Progenitor cell of endocrine pancreas (in vitro differentiated cells): Measurements from ENCODE around the gene SLC48A1. TPM values are rescaled to one million over a fixed set of nuclear protein-coding genes. Genes with fewer than 3 reads are reported as not detected.

Source experiments
- DNase-seq: peaks from one replicate; pipeline ENCODE4 v3.0.0; 2021; ENCODE audit warnings: low spot score; ENCODE audit not compliant: unreplicated experiment
- H3K27ac Mint-ChIP-seq: 2 replicates; pipeline ENCODE4 v1.8.0; 2021; ENCODE audit warnings: mild to moderate bottlenecking, moderate library complexity, mixed read lengths
- H3K27me3 Mint-ChIP-seq: 2 replicates; pipeline ENCODE4 v1.8.0; 2021; ENCODE audit warnings: mixed read lengths
- H3K36me3 Mint-ChIP-seq: 2 replicates; pipeline ENCODE4 v1.8.0; 2022; ENCODE audit warnings: mixed read lengths; ENCODE audit not compliant: insufficient read depth
- H3K4me1 Mint-ChIP-seq: 2 replicates; pipeline ENCODE4 v1.8.0; 2021; ENCODE audit warnings: low read depth, mixed read lengths
- H3K4me3 Mint-ChIP-seq: 2 replicates; pipeline ENCODE4 v1.8.0; 2021; ENCODE audit warnings: low read depth, mild to moderate bottlenecking, moderate library complexity, mixed read lengths
- H3K9me3 Mint-ChIP-seq: 2 replicates; pipeline ENCODE4 v1.8.0; 2021; ENCODE audit warnings: low read depth, mixed read lengths
- CTCF ChIP-seq: fragments of 200-600 bp; sonication (generic); IDR thresholded peaks from one replicate; pipeline ENCODE4 v1.5.0; 2021; ENCODE audit warnings: antibody characterized with exemption, mild to moderate bottlenecking; ENCODE audit not compliant: unreplicated experiment
- total RNA-seq: library from RNA; stranded (reverse); gene quantifications from 2 replicates; pipeline ENCODE4 v1.2.1, GENCODE V29; 2021

SLC48A1 gene
- total RNA-seq, 1 donor from 2014 or later = 15.1 TPM

- no peaks in the 10 kb centered on the region for H3K9me3 Mint-ChIP-seq
- no peaks in the 10 kb centered on the region for H3K36me3 Mint-ChIP-seq
- TF ChIP-seq CTCF = no peak
- peaks cover 28% of the 10 kb centered on the region for H3K27me3 Mint-ChIP-seq
- no peak overlapping the region for H3K4me3 Mint-ChIP-seq
- DNase-seq = no peak
- H3K4me1 Mint-ChIP-seq = peaks cover 10% of the 10 kb centered on the region
- no peak overlapping the region for H3K27ac Mint-ChIP-seq
Measured at GRCh38 chr12:47744778-47745436, 28.1 kb upstream of the SLC48A1 start.

GRCh38 chr12:47745485-47746041 lies 27.5 kb upstream of the SLC48A1 start:
- peaks cover 10% of the 10 kb centered on the region for H3K4me1 Mint-ChIP-seq

GRCh38 chr12:47746073-47746472 lies 27.0 kb upstream of the SLC48A1 start:
- Mint-ChIP-seq H3K27ac (no peak overlapping the region), H3K4me3 (no peak overlapping the region), H3K36me3 (no peaks in the 10 kb centered on the region), H3K27me3 (peaks cover 30% of the 10 kb centered on the region), H3K9me3 (no peaks in the 10 kb centered on the region), H3K4me1 (peaks cover 10% of the 10 kb centered on the region)
- no peak for DNase-seq
- no peak for TF ChIP-seq CTCF

More at GRCh38 chr12:47745485-47746041, 27.5 kb upstream of the SLC48A1 start:
- no peaks in the 10 kb centered on the region for H3K9me3 Mint-ChIP-seq
- no peak overlapping the region for H3K4me3 Mint-ChIP-seq
- H3K27ac Mint-ChIP-seq = no peak overlapping the region
- no peak for TF ChIP-seq CTCF
- peaks cover 30% of the 10 kb centered on the region for H3K27me3 Mint-ChIP-seq
- H3K36me3 Mint-ChIP-seq = no peaks in the 10 kb centered on the region
- no peak for DNase-seq

GRCh38 chr12:47746523-47746922 lies 26.5 kb upstream of the SLC48A1 start:
- no peak for DNase-seq
- Mint-ChIP-seq H3K4me1 (peaks cover 8% of the 10 kb centered on the region), H3K4me3 (no peak overlapping the region), H3K36me3 (no peaks in the 10 kb centered on the region), H3K27ac (no peak overlapping the region), H3K27me3 (peaks cover 30% of the 10 kb centered on the region), H3K9me3 (no peaks in the 10 kb centered on the region)
- no peak for TF ChIP-seq CTCF

GRCh38 chr12:47747126-47747525 lies 25.9 kb upstream of the SLC48A1 start:
- DNase-seq = no peak
- TF ChIP-seq CTCF = no peak
- H3K4me3 Mint-ChIP-seq = no peak overlapping the region
- peaks cover 30% of the 10 kb centered on the region for H3K27me3 Mint-ChIP-seq
- H3K9me3 Mint-ChIP-seq = no peaks in the 10 kb centered on the region
- no peaks in the 10 kb centered on the region for H3K36me3 Mint-ChIP-seq
- H3K4me1 Mint-ChIP-seq = peaks cover 8% of the 10 kb centered on the region
- no peak overlapping the region for H3K27ac Mint-ChIP-seq
